Activated CD4-positive, alpha-beta T cell treated with anti-CD3 and anti-CD28 coated beads, Interleukin-2, amount 10 ng/mL, durations not matched to agents 7 days and 5 days (primary cell): Measurements from ENCODE around the gene CDCP1. TPM values are rescaled to one million over a fixed set of nuclear protein-coding genes. Genes with fewer than 3 reads are reported as not detected.

ENCODE experiments used
- CTCF ChIA-PET: fragments of 350-600 bp; sonication (Branson Sonifier 250); formaldehyde crosslinking; loops from one replicate; lab custom pipeline; 2021; ENCODE audit warnings: antibody characterized with exemption; lab: Charles Lee
- POLR2A ChIA-PET: fragments of 350-600 bp; sonication (Branson Sonifier 250); formaldehyde crosslinking; loops from one replicate; lab custom pipeline; 2021; ENCODE audit warnings: antibody characterized with exemption; lab: Charles Lee
- DNase-seq: peaks from one replicate; pipeline ENCODE4 v3.0.0-alpha.2; 2020
- H3K27ac Mint-ChIP-seq: one replicate; pipeline ENCODE4 v1.8.0; 2021; ENCODE audit warnings: mild to moderate bottlenecking, moderate library complexity, mixed read lengths
- H3K27me3 Mint-ChIP-seq: one replicate; pipeline ENCODE4 v1.8.0; 2021; ENCODE audit warnings: mixed read lengths
- H3K36me3 Mint-ChIP-seq: one replicate; pipeline ENCODE4 v1.8.0; 2021; ENCODE audit warnings: low read depth, mixed read lengths
- H3K4me1 Mint-ChIP-seq: one replicate; pipeline ENCODE4 v1.8.0; 2021; ENCODE audit warnings: mixed read lengths
- H3K4me3 Mint-ChIP-seq: one replicate; pipeline ENCODE4 v1.8.0; 2021; ENCODE audit warnings: mild to moderate bottlenecking, moderate library complexity, mixed read lengths
- H3K9me3 Mint-ChIP-seq: one replicate; pipeline ENCODE4 v1.8.0; 2021; ENCODE audit warnings: mixed read lengths
- total RNA-seq, 2 experiments: library from RNA; stranded (reverse); gene quantifications; one replicate each; pipeline ENCODE4 v1.2.3, GENCODE V29; 2021

Gene CDCP1
- total RNA-seq, 2 experiments from 2014 or later: 21.7 to 22.2 TPM

DNA sequence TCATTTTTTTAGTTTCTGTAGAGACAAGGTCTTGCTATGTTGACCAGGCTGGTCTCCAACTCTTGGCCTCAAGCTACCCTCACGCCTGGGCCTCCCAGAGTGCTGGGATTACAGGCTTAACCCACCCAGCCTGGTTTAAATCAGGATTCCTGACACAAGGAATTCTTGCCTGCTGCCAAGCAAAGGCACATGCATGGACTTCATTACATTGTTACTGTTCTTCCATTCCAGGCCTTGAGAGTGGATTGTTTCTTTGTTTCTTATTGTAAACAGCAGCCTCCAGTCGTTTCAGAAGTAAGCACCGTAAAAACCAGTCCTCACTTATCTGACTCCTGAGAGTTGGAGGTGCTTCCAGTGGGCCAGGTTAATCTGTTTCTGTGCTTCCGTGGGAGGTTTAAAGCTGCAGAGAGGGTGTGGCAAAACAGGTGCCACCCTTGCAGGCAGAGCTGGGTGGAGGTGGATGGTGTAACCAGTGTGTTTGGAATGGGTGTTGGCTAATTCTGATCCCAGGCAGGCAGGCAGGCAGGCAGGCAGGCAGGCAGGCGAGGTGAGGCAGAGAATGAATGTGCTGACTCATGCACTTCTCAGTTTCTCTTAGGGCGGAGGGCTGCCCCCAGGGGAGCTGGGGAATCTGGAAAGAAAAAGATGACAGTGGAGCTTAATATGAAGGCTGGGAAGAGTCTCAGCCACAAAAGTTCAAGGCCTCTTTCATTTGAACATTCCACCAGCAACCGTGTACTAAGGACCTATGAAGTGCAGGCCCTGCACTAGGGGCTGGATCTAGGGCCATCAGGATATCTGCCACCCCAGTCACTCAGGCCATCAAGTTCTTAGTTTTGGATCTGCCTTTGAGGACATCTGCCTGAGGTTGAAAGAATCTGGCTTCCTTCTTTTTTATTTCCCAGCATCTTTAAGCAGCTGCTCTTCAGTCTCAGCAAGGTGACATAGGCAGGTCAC is 37.0 kb upstream of the CDCP1 start:
- Mint-ChIP-seq H3K27ac (no peak overlapping the region), H3K36me3 (no peaks in the 10 kb centered on the region), H3K9me3 (no peaks in the 10 kb centered on the region), H3K27me3 (peaks cover 8% of the 10 kb centered on the region), H3K4me3 (no peak overlapping the region), H3K4me1 (peaks cover 21% of the 10 kb centered on the region)
- ChIA-PET POLR2A (interaction anchor here (0.5 kb wide), 1 partner anchor 69 kb away, joined by 8 read pairs; no protein-coding TSS in a partner anchor), CTCF (interaction anchor here (0.6 to 1.7 kb wide), 3 partner anchors 27 to 81 kb away, joined by 3 to 5 read pairs (median 4); no protein-coding TSS in a partner anchor)
- DNase-seq: no peak

- peaks cover 12% of the 10 kb centered on the region for H3K4me1 Mint-ChIP-seq
- DNase-seq: no peak
- ChIA-PET POLR2A (no interaction called here), CTCF (interaction anchor here (0.6 to 1.2 kb wide), 2 partner anchors 10 to 86 kb away, joined by 3 to 6 read pairs; no protein-coding TSS in a partner anchor)
- no peak overlapping the region for H3K27ac Mint-ChIP-seq
- H3K27me3 Mint-ChIP-seq: peaks cover 14% of the 10 kb centered on the region
- no peak overlapping the region for H3K4me3 Mint-ChIP-seq
- no peaks in the 10 kb centered on the region for H3K9me3 Mint-ChIP-seq
- H3K36me3 Mint-ChIP-seq: no peaks in the 10 kb centered on the region
Measured at GRCh38 chr3:45181496-45181895, 35.3 kb upstream of the CDCP1 start.

DNA sequence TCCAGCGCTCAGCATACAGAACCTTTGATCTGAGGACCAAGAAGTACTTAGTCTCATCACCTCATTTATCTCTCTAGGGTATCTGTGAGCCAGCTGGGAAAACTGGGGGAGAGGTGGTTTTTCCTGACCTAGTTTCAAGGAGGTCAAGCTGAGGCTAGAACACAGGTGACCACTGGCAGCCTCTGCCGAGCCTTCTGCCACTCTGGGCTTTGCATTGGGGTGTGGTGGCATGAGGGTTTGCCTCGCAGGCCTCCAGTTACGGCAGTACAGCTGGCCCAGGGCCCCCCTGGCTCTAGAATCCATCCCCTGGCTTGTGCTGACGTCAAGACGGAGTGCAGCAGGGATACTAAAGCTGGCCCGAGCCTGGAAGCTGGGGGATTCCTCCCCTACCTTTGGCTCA is 34.7 kb upstream of the CDCP1 start:
- Mint-ChIP-seq H3K27me3 (peaks cover 14% of the 10 kb centered on the region), H3K27ac (no peak overlapping the region), H3K4me3 (no peak overlapping the region), H3K9me3 (no peaks in the 10 kb centered on the region), H3K4me1 (peaks cover 10% of the 10 kb centered on the region), H3K36me3 (no peaks in the 10 kb centered on the region)
- DNase-seq: no peak
- ChIA-PET POLR2A (no interaction called here), CTCF (no interaction called here)

DNA sequence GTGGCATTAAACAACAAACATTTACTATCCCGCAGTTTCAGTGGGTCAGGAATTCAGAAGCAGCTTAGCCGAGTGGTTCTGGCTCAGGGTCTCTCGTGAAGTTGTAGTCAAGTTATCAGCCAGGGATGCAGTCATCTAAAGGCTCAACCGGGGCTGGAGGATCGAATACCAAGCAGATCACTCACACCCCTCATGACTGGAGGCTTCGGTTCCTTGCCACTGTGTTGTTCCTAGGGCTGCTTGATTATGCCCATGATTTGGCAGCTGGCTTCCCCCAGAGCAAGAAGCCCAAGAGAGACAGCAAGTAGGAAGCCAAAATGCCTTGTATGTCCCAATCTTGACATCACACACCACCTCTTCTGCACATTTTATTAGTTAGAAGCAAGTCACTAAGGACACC is 33.9 kb upstream of the CDCP1 start:
- Mint-ChIP-seq H3K4me1 (peaks cover 10% of the 10 kb centered on the region), H3K9me3 (no peaks in the 10 kb centered on the region), H3K4me3 (no peak overlapping the region), H3K27ac (no peak overlapping the region), H3K27me3 (peaks cover 14% of the 10 kb centered on the region), H3K36me3 (no peaks in the 10 kb centered on the region)
- ChIA-PET POLR2A (no interaction called here), CTCF (interaction anchor here (0.6 kb wide), 1 partner anchor 688 kb away, joined by 4 read pairs; no protein-coding TSS in a partner anchor)
- DNase-seq: no peak

- Mint-ChIP-seq H3K27ac (no peak overlapping the region), H3K27me3 (peaks cover 14% of the 10 kb centered on the region), H3K4me1 (peaks cover 7% of the 10 kb centered on the region), H3K4me3 (no peak overlapping the region), H3K36me3 (no peaks in the 10 kb centered on the region), H3K9me3 (no peaks in the 10 kb centered on the region)
- CTCF ChIA-PET: no interaction called here
- POLR2A ChIA-PET: no interaction called here
- DNase-seq: no peak
Measured at GRCh38 chr3:45179163-45179562, 33.0 kb upstream of the CDCP1 start.

- Mint-ChIP-seq H3K9me3 (no peaks in the 10 kb centered on the region), H3K36me3 (no peaks in the 10 kb centered on the region), H3K27ac (no peak overlapping the region), H3K4me3 (no peak overlapping the region), H3K27me3 (peaks cover 14% of the 10 kb centered on the region), H3K4me1 (peaks cover 7% of the 10 kb centered on the region)
- no peak for DNase-seq
- ChIA-PET POLR2A (no interaction called here), CTCF (no interaction called here)
Measured at GRCh38 chr3:45178183-45179023, 32.2 kb upstream of the CDCP1 start.

- no peak for DNase-seq
- H3K9me3 Mint-ChIP-seq: no peaks in the 10 kb centered on the region
- CTCF ChIA-PET: interaction anchor here (0.5 kb wide), 1 partner anchor 36 kb away, joined by 3 read pairs; no protein-coding TSS in a partner anchor
- no peak overlapping the region for H3K4me3 Mint-ChIP-seq
- no peaks in the 10 kb centered on the region for H3K36me3 Mint-ChIP-seq
- H3K27ac Mint-ChIP-seq: no peak overlapping the region
- H3K4me1 Mint-ChIP-seq: no peaks in the 10 kb centered on the region
- POLR2A ChIA-PET: no interaction called here
- peaks cover 14% of the 10 kb centered on the region for H3K27me3 Mint-ChIP-seq
Measured at GRCh38 chr3:45176912-45177311, 30.7 kb upstream of the CDCP1 start.

DNA sequence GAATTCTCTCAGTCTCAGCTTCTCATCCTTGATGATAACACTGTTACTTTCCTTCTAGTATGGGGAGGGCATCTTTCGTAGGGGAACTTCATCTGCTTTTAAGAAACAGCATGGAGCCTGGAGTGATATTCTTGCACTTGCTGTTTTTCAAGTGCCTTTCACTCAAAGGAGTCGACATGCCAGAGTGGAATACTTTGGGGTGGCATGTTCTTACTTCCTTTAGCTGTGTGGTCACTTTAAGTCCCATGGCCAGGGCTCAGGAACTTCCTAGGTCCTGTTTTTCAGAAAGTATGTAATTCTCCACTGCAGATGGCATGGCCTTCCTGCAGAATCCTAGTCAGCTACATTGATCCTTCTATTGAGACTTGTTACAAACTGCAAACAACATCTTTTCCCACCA is 28.1 kb upstream of the CDCP1 start:
- ChIA-PET CTCF (interaction anchor here (0.6 kb wide), 1 partner anchor 93 kb away, joined by 3 read pairs; no protein-coding TSS in a partner anchor), POLR2A (no interaction called here)
- Mint-ChIP-seq H3K4me1 (peaks cover 18% of the 10 kb centered on the region), H3K9me3 (no peaks in the 10 kb centered on the region), H3K27ac (no peak overlapping the region), H3K4me3 (no peak overlapping the region), H3K36me3 (peaks cover 2% of the 10 kb centered on the region), H3K27me3 (peaks cover 7% of the 10 kb centered on the region)
- no peak for DNase-seq

GRCh38 chr3:45173776-45174175 is 27.6 kb upstream of the CDCP1 start:
- H3K4me1 Mint-ChIP-seq: peaks cover 22% of the 10 kb centered on the region
- no peak overlapping the region for H3K27ac Mint-ChIP-seq
- H3K9me3 Mint-ChIP-seq: no peaks in the 10 kb centered on the region
- CTCF ChIA-PET: no interaction called here
- POLR2A ChIA-PET: no interaction called here
- H3K27me3 Mint-ChIP-seq: peaks cover 7% of the 10 kb centered on the region
- H3K36me3 Mint-ChIP-seq: peaks cover 4% of the 10 kb centered on the region
- no peak for DNase-seq
- no peak overlapping the region for H3K4me3 Mint-ChIP-seq

- no peak overlapping the region for H3K4me3 Mint-ChIP-seq
- H3K4me1 Mint-ChIP-seq: peaks cover 45% of the 10 kb centered on the region
- H3K27me3 Mint-ChIP-seq: no peaks in the 10 kb centered on the region
- peaks cover 2% of the 10 kb centered on the region for H3K9me3 Mint-ChIP-seq
- POLR2A ChIA-PET: no interaction called here
- peaks cover 8% of the 10 kb centered on the region for H3K36me3 Mint-ChIP-seq
- CTCF ChIA-PET: no interaction called here
- no peak for DNase-seq
- peak overlapping the region; percentile 3 for H3K27ac Mint-ChIP-seq
Measured at GRCh38 chr3:45171283-45171682, 25.1 kb upstream of the CDCP1 start.

GRCh38 chr3:45170096-45170495 is 23.9 kb upstream of the CDCP1 start:
- H3K4me1 Mint-ChIP-seq: peaks cover 52% of the 10 kb centered on the region
- no peaks in the 10 kb centered on the region for H3K27me3 Mint-ChIP-seq
- no peak for DNase-seq
- CTCF ChIA-PET: interaction anchor here (0.7 to 1.3 kb wide), 3 partner anchors 9 to 15 kb away, joined by 3 read pairs; no protein-coding TSS in a partner anchor
- H3K27ac Mint-ChIP-seq: no peak overlapping the region
- POLR2A ChIA-PET: no interaction called here
- peaks cover 15% of the 10 kb centered on the region for H3K36me3 Mint-ChIP-seq
- no peak overlapping the region for H3K4me3 Mint-ChIP-seq
- H3K9me3 Mint-ChIP-seq: peaks cover 9% of the 10 kb centered on the region

DNA sequence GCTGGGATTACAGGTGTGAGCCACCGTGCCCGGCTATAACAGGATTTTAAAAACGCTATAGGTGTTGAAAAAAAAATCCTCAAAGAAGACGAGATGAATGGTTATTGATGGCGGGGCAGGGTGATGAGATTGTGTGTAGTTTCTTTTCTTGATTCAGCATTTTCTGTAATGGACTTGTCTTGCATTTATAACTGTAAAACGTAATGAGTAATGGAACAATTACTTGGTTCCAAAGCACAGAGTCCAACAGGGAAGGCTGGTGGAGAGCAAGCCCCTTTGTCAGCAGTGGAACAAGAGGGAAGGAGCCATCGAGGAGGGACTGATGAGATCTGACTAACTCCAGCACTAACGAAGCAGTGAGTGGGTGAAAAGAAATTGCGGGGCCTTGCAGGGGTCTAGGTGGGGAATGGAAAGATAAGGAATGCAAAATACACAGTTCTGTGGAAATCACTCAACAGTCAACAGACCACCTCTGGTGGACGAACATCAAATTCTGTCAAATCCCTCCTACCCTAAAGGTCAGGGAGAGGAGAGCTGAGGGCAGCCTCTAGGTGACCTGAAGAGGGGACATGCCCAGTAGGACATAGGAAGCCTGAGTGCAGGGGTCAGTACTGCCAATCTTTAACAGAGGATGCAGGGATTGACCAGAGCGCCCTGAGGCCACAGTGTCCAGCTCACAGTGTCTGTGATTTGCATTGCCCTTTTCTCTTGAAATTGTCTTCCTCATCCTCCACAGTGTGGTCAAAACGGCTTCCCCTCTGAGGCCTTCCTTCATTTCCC is 23.1 kb upstream of the CDCP1 start:
- Mint-ChIP-seq H3K4me1 (peaks cover 52% of the 10 kb centered on the region), H3K27me3 (peaks cover under 1% of the 10 kb centered on the region)

More for the DNA sequence above, 23.1 kb upstream of the CDCP1 start:
- H3K4me3 Mint-ChIP-seq: no peak overlapping the region
- peak overlapping the region; percentile 23 for H3K27ac Mint-ChIP-seq
- H3K9me3 Mint-ChIP-seq: peaks cover 9% of the 10 kb centered on the region
- H3K36me3 Mint-ChIP-seq: peaks cover 15% of the 10 kb centered on the region
- POLR2A ChIA-PET: no interaction called here
- CTCF ChIA-PET: interaction anchor here (1.3 kb wide), 1 partner anchor 9 kb away, joined by 3 read pairs; no protein-coding TSS in a partner anchor
- no peak for DNase-seq
